SU-DHL-6 (cell line): ENCODE data around the gene ADAMTS12.

Experiments
- H2AFZ ChIP-seq: fragments of 200-600 bp; sonication (generic); 2 replicates; pipeline ENCODE4 v1.6.1; 2014; ENCODE audit warnings: low read depth, mild to moderate bottlenecking, moderate library complexity, mixed read lengths, antibody characterized with exemption, low read length; ENCODE audit not compliant: severe bottlenecking
- H3F3A ChIP-seq: fragments of 200-600 bp; shearing (Covaris generic); 2 replicates; pipeline ENCODE4 v1.6.0; 2016; ENCODE audit warnings: antibody characterized with exemption, mild to moderate bottlenecking; ENCODE audit not compliant: insufficient read depth
- H3K27ac ChIP-seq: fragments of 200-600 bp; sonication (generic); 2 replicates; pipeline ENCODE4 v1.5.1; 2016; ENCODE audit warnings: low read depth, mild to moderate bottlenecking, low read length, moderate library complexity, mixed read lengths
- H3K27me3 ChIP-seq: fragments of 200-600 bp; sonication (generic), shearing (Covaris generic); 2 replicates; pipeline ENCODE4 v1.6.0; 2014; ENCODE audit warnings: mild to moderate bottlenecking, low read length
- H3K36me3 ChIP-seq: fragments of 200-600 bp; sonication (generic); 2 replicates; pipeline ENCODE4 v1.6.1; 2014; ENCODE audit warnings: mild to moderate bottlenecking, low read length, mixed read lengths
- H3K4me2 ChIP-seq: fragments of 300-600, 200-600 bp; shearing (Covaris generic), sonication (generic); 2 replicates; pipeline ENCODE4 v1.6.0; 2014; ENCODE audit warnings: low read length, low read depth, mild to moderate bottlenecking; ENCODE audit not compliant: poor library complexity, severe bottlenecking
- H3K4me3 ChIP-seq: fragments of 200-600 bp; sonication (generic); 2 replicates; pipeline ENCODE4 v1.5.1; 2014; ENCODE audit warnings: antibody characterized with exemption, low read length, mild to moderate bottlenecking, mixed read lengths; ENCODE audit not compliant: insufficient read depth, poor library complexity, severe bottlenecking
- H3K79me2 ChIP-seq: fragments of 200-600 bp; sonication (generic); 2 replicates; pipeline ENCODE4 v1.6.1; 2014; ENCODE audit warnings: mild to moderate bottlenecking, low read length, moderate library complexity; ENCODE audit not compliant: insufficient read depth
- H3K9ac ChIP-seq: fragments of 200-600 bp; sonication (generic); 2 replicates; pipeline ENCODE4 v1.7.0; 2014; ENCODE audit warnings: mild to moderate bottlenecking, low read length
- H3K9me2 ChIP-seq: fragments of 200-600 bp; sonication (generic); replicated peaks from 2 replicates; pipeline ENCODE4 v1.6.1; 2014; ENCODE audit warnings: low read length; ENCODE audit not compliant: insufficient read depth
- H3K9me3 ChIP-seq: fragments of 200-600 bp; sonication (generic); 2 replicates; pipeline ENCODE4 v1.6.1; 2014; ENCODE audit warnings: low read length, mixed read lengths; ENCODE audit not compliant: insufficient read depth
- H4K20me1 ChIP-seq: fragments of 200-600 bp; sonication (generic); 2 replicates; pipeline ENCODE4 v1.6.1; 2014; ENCODE audit warnings: low read depth, mild to moderate bottlenecking, antibody characterized with exemption, low read length, moderate library complexity, mixed read lengths
- EZH2phosphoT487 ChIP-seq: fragments of 200-600 bp; sonication (generic), shearing (Covaris generic); conservative IDR thresholded peaks from 2 replicates; pipeline ENCODE4 v1.6.1; 2018; ENCODE audit warnings: mild to moderate bottlenecking, antibody characterized with exemption, low read length, moderate library complexity, mixed read lengths
- TF ChIP-seq, protein P1 (sequence below): fragments of 200-600 bp; sonication (generic); IDR thresholded peaks from one replicate; pipeline ENCODE4 v1.5.1; 2017; ENCODE audit warnings: antibody characterized with exemption, mild to moderate bottlenecking, low read length, moderate library complexity; ENCODE audit not compliant: insufficient read depth, poor library complexity, severe bottlenecking

Gene ADAMTS12

GRCh38 chr5:33776151-33776660 is 115.6 kb downstream of the ADAMTS12 start:
- no peaks in the 10 kb centered on the region for H3K79me2 ChIP-seq
- TF ChIP-seq, protein P1, sequence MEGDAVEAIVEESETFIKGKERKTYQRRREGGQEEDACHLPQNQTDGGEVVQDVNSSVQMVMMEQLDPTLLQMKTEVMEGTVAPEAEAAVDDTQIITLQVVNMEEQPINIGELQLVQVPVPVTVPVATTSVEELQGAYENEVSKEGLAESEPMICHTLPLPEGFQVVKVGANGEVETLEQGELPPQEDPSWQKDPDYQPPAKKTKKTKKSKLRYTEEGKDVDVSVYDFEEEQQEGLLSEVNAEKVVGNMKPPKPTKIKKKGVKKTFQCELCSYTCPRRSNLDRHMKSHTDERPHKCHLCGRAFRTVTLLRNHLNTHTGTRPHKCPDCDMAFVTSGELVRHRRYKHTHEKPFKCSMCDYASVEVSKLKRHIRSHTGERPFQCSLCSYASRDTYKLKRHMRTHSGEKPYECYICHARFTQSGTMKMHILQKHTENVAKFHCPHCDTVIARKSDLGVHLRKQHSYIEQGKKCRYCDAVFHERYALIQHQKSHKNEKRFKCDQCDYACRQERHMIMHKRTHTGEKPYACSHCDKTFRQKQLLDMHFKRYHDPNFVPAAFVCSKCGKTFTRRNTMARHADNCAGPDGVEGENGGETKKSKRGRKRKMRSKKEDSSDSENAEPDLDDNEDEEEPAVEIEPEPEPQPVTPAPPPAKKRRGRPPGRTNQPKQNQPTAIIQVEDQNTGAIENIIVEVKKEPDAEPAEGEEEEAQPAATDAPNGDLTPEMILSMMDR = no peak
- no peak for TF ChIP-seq EZH2phosphoT487

GRCh38 chr5:33774341-33774740 is 117.4 kb downstream of the ADAMTS12 start:
- Histone ChIP-seq H3K4me3 (no peak overlapping the region), H3F3A (no peaks in the 10 kb centered on the region), H3K36me3 (no peaks in the 10 kb centered on the region), H3K9me3 (no peaks in the 10 kb centered on the region), H2AFZ (no peak overlapping the region), H3K9ac (no peak overlapping the region), H4K20me1 (no peaks in the 10 kb centered on the region), H3K79me2 (no peaks in the 10 kb centered on the region), H3K9me2 (no peaks in the 10 kb centered on the region), H3K27me3 (no peaks in the 10 kb centered on the region), H3K27ac (no peak overlapping the region), H3K4me2 (no peak overlapping the region)
- TF ChIP-seq EZH2phosphoT487 = no peak
- TF ChIP-seq, protein P1 = no peak

More at GRCh38 chr5:33776151-33776660, 115.6 kb downstream of the ADAMTS12 start:
- no peak overlapping the region for H2AFZ ChIP-seq
- H3K9ac ChIP-seq = no peak overlapping the region
- no peaks in the 10 kb centered on the region for H3K27me3 ChIP-seq
- H3F3A ChIP-seq = no peaks in the 10 kb centered on the region
- H3K4me2 ChIP-seq = no peak overlapping the region
- H4K20me1 ChIP-seq = no peaks in the 10 kb centered on the region
- H3K27ac ChIP-seq = no peak overlapping the region
- no peaks in the 10 kb centered on the region for H3K36me3 ChIP-seq
- H3K4me3 ChIP-seq = no peak overlapping the region
- H3K9me2 ChIP-seq = no peaks in the 10 kb centered on the region
- H3K9me3 ChIP-seq = no peaks in the 10 kb centered on the region

DNA sequence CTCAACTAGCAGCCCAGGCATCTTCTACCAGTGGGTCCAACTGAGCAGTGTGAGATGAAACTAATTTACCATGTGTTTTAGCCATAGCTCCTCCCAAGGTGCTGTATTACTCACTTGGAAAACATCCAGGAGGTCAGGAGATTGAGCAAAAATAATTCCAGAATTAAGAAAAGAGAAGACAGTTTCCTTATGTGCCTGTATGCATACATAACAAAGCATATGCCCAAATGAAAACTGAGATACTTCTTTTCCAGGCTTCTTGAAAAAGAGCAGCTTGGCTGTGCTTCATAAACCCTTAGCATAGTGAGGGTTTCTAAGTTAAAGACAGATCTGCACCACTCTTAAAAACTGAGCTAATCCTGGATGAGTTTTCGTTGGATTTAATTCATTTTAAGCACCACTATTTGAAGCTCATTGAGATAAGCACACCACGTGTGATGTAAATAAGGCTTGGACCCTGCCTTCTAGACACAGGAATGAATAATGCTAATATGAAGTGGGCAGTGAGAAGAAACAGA is 119.4 kb downstream of the ADAMTS12 start:
- no peak overlapping the region for H3K27ac ChIP-seq
- no peaks in the 10 kb centered on the region for H3K79me2 ChIP-seq
- H3K9me3 ChIP-seq = no peaks in the 10 kb centered on the region
- TF ChIP-seq, protein P1 = no peak
- no peak for TF ChIP-seq EZH2phosphoT487
- H3K4me2 ChIP-seq = no peak overlapping the region
- no peak overlapping the region for H2AFZ ChIP-seq
- H3K9ac ChIP-seq = no peak overlapping the region
- no peaks in the 10 kb centered on the region for H3F3A ChIP-seq
- H3K36me3 ChIP-seq = no peaks in the 10 kb centered on the region
- no peak overlapping the region for H3K4me3 ChIP-seq
- H3K27me3 ChIP-seq = no peaks in the 10 kb centered on the region
- no peaks in the 10 kb centered on the region for H4K20me1 ChIP-seq
- no peaks in the 10 kb centered on the region for H3K9me2 ChIP-seq
